Neural cell (in vitro differentiated cells): Measurements from ENCODE around the gene ADCY5. TPM values are rescaled to one million over a fixed set of nuclear protein-coding genes. Genes with fewer than 3 reads are reported as not detected.
"Not testable (repeated sequence)": the region's sequence is repeated elsewhere in the genome, so short reads cannot be mapped to it uniquely, and the experiment has no call there.

Experiments
- H2AFZ ChIP-seq: fragments of 200-600, 300-800 bp; sonication (generic), shearing (Covaris generic); 2 replicates; pipeline ENCODE4 v1.6.0; 2014; ENCODE audit warnings: low read depth, mild to moderate bottlenecking, antibody characterized with exemption, low read length, moderate library complexity
- H3F3A ChIP-seq: fragments of 200-600 bp; shearing (Covaris generic); 2 replicates; pipeline ENCODE4 v1.6.1; 2016; ENCODE audit warnings: mild to moderate bottlenecking, moderate library complexity, mixed read lengths, antibody characterized with exemption, low read length; ENCODE audit not compliant: insufficient read depth, poor library complexity, severe bottlenecking
- H3K27ac ChIP-seq: fragments of 200-600, 300-800 bp; sonication (generic), shearing (Covaris generic); 2 replicates; pipeline ENCODE4 v1.5.1; 2014; ENCODE audit warnings: mild to moderate bottlenecking, low read length, moderate library complexity
- H3K27me3 ChIP-seq: fragments of 300-800, 200-600 bp; sonication (generic), shearing (Covaris generic); 2 replicates; pipeline ENCODE4 v1.6.0; 2014; ENCODE audit warnings: mild to moderate bottlenecking, low read depth, low read length, moderate library complexity; ENCODE audit not compliant: insufficient read depth
- H3K36me3 ChIP-seq: fragments of 300-800, 200-600 bp; sonication (generic), shearing (Covaris generic); 2 replicates; pipeline ENCODE4 v1.5.1; 2014; ENCODE audit warnings: mild to moderate bottlenecking, antibody characterized with exemption, low read length, moderate library complexity; ENCODE audit not compliant: insufficient read depth
- H3K4me2 ChIP-seq: fragments of 300-800, 200-600 bp; sonication (generic), shearing (Covaris generic); 2 replicates; pipeline ENCODE4 v1.6.0; 2014; ENCODE audit warnings: mild to moderate bottlenecking, low read length
- H3K4me3 ChIP-seq: fragments of 300-800, 200-600 bp; sonication (generic), shearing (Covaris generic); 2 replicates; pipeline ENCODE4 v1.5.1; 2014; ENCODE audit warnings: mild to moderate bottlenecking, low read length, moderate library complexity
- H3K79me2 ChIP-seq: fragments of 200-600 bp; shearing (Covaris generic); replicated peaks from 2 replicates; pipeline ENCODE4 v1.6.0; 2014; ENCODE audit warnings: mild to moderate bottlenecking, low read length, moderate library complexity; ENCODE audit not compliant: insufficient read depth
- H3K9ac ChIP-seq: fragments of 300-800, 200-600 bp; sonication (generic), shearing (Covaris generic); 2 replicates; pipeline ENCODE4 v1.6.1; 2016; ENCODE audit warnings: mild to moderate bottlenecking, low read length, mixed read lengths
- H3K9me2 ChIP-seq: fragments of 200-600 bp; shearing (Covaris generic); 2 replicates; pipeline ENCODE4 v1.6.1; 2016; ENCODE audit warnings: mild to moderate bottlenecking, low read length, mixed read lengths; ENCODE audit not compliant: insufficient read depth
- H3K9me3 ChIP-seq: fragments of 200-600, 300-800 bp; sonication (generic), shearing (Covaris generic); 2 replicates; pipeline ENCODE4 v1.6.1; 2016; ENCODE audit warnings: mild to moderate bottlenecking, mixed run types, low read length, moderate library complexity, mixed read lengths
- H4K20me1 ChIP-seq: fragments of 200-600 bp; shearing (Covaris generic); 2 replicates; pipeline ENCODE4 v1.6.1; 2016; ENCODE audit warnings: mild to moderate bottlenecking, mixed run types; ENCODE audit not compliant: insufficient read depth
- CTCF ChIP-seq: fragments of 450-650 bp; IDR thresholded peaks from 2 replicates; pipeline ENCODE4 v1.5.1; 2014; ENCODE audit warnings: antibody characterized with exemption, mild to moderate bottlenecking, moderate library complexity; ENCODE audit not compliant: poor library complexity, severe bottlenecking
- EP300 ChIP-seq: fragments of 450-650 bp; conservative IDR thresholded peaks from 2 replicates; pipeline ENCODE4 v1.6.1; 2014; ENCODE audit warnings: antibody characterized with exemption, mild to moderate bottlenecking, moderate library complexity; ENCODE audit not compliant: poor library complexity, severe bottlenecking
- EZH2 ChIP-seq: fragments of 200-600, 300-800 bp; shearing (Covaris generic), sonication (generic); IDR thresholded peaks from 2 replicates; pipeline ENCODE4 v1.6.1; 2014; ENCODE audit warnings: antibody characterized with exemption, low read length, borderline replicate concordance, mild to moderate bottlenecking; ENCODE audit not compliant: insufficient read depth, poor library complexity, severe bottlenecking
- MXI1 ChIP-seq: fragments of 450-650 bp; conservative IDR thresholded peaks from 2 replicates; pipeline ENCODE4 v1.6.1; 2014; ENCODE audit warnings: antibody characterized with exemption, mild to moderate bottlenecking; ENCODE audit not compliant: poor library complexity, severe bottlenecking
- POLR2AphosphoS5 ChIP-seq: IDR thresholded peaks from 2 replicates; pipeline ENCODE4 v1.6.1; 2012
- RAD21 ChIP-seq: fragments of 450-650 bp; conservative IDR thresholded peaks from 2 replicates; pipeline ENCODE4 v1.6.1; 2014; ENCODE audit warnings: antibody characterized with exemption, mild to moderate bottlenecking, moderate library complexity
- REST ChIP-seq: IDR thresholded peaks from 2 replicates; pipeline ENCODE4 v1.6.1; 2012; ENCODE audit warnings: borderline replicate concordance
- SMC3 ChIP-seq: fragments of 450-650 bp; conservative IDR thresholded peaks from 2 replicates; pipeline ENCODE4 v1.6.1; 2014; ENCODE audit warnings: antibody characterized with exemption, mild to moderate bottlenecking, moderate library complexity; ENCODE audit not compliant: poor library complexity
- TAF1 ChIP-seq: IDR thresholded peaks from 2 replicates; pipeline ENCODE4 v1.6.1; 2012; ENCODE audit warnings: low read depth
- polyA plus RNA-seq: library from polyadenylated mRNA; depleted of rRNA; stranded (reverse); fragments of >200 nt; gene quantifications from 2 replicates; pipeline ENCODE4 v1.2.3, GENCODE V29; 2014

Gene ADCY5
- polyA plus RNA-seq, 1 donor from 2014 or later: 7.7 TPM

GRCh38 chr3:123488645-123489347 is 39.9 kb upstream of the ADCY5 start:
- no peaks in the 10 kb centered on the region for H3F3A ChIP-seq
- H4K20me1 ChIP-seq: no peaks in the 10 kb centered on the region
- H3K9me2 ChIP-seq: no peaks in the 10 kb centered on the region
- no peak overlapping the region for H3K4me3 ChIP-seq
- H3K9me3 ChIP-seq: no peaks in the 10 kb centered on the region
- H3K4me2 ChIP-seq: no peak overlapping the region
- H2AFZ ChIP-seq: no peak overlapping the region
- no peaks in the 10 kb centered on the region for H3K27me3 ChIP-seq
- TF ChIP-seq CTCF (no peak), POLR2AphosphoS5 (no peak), EP300 (no peak), EZH2 (no peak), SMC3 (no peak), REST (no peak), TAF1 (no peak), MXI1 (no peak), RAD21 (no peak)
- no peak overlapping the region for H3K9ac ChIP-seq
- H3K79me2 ChIP-seq: no peaks in the 10 kb centered on the region
- no peaks in the 10 kb centered on the region for H3K36me3 ChIP-seq
- H3K27ac ChIP-seq: no peak overlapping the region

- H2AFZ ChIP-seq, H3K27ac ChIP-seq, H3F3A ChIP-seq, H3K27me3 ChIP-seq, H3K4me3 ChIP-seq, H3K9me2 ChIP-seq, H4K20me1 ChIP-seq, H3K4me2 ChIP-seq, H3K36me3 ChIP-seq, H3K9me3 ChIP-seq, H3K79me2 ChIP-seq, H3K9ac ChIP-seq: not testable (repeated sequence)
Measured at GRCh38 chr3:123487063-123487462, 38.2 kb upstream of the ADCY5 start.

- TF ChIP-seq REST (no peak), EP300 (no peak)
- no peaks in the 10 kb centered on the region for H3F3A ChIP-seq
- H3K4me3 ChIP-seq: no peak overlapping the region
- H3K27ac ChIP-seq: no peak overlapping the region
- no peak overlapping the region for H3K9ac ChIP-seq
- no peaks in the 10 kb centered on the region for H4K20me1 ChIP-seq
- no peak overlapping the region for H2AFZ ChIP-seq
- H3K79me2 ChIP-seq: no peaks in the 10 kb centered on the region
- H3K9me3 ChIP-seq: no peaks in the 10 kb centered on the region
- no peaks in the 10 kb centered on the region for H3K27me3 ChIP-seq
- no peak overlapping the region for H3K4me2 ChIP-seq
- no peaks in the 10 kb centered on the region for H3K9me2 ChIP-seq
- H3K36me3 ChIP-seq: no peaks in the 10 kb centered on the region
Measured at GRCh38 chr3:123486460-123486859, 37.6 kb upstream of the ADCY5 start.
